ENCODE measurements around the gene IDUA. TPM values are rescaled to one million over a fixed set of nuclear protein-coding genes. Genes with fewer than 3 reads are reported as not detected.
"Not testable (repeated sequence)": the region's sequence is repeated elsewhere in the genome, so short reads cannot be mapped to it uniquely, and the experiment has no call there.

Gene IDUA
- total RNA-seq, 1 donor from 2014 or later = 6.1 TPM

DNA sequence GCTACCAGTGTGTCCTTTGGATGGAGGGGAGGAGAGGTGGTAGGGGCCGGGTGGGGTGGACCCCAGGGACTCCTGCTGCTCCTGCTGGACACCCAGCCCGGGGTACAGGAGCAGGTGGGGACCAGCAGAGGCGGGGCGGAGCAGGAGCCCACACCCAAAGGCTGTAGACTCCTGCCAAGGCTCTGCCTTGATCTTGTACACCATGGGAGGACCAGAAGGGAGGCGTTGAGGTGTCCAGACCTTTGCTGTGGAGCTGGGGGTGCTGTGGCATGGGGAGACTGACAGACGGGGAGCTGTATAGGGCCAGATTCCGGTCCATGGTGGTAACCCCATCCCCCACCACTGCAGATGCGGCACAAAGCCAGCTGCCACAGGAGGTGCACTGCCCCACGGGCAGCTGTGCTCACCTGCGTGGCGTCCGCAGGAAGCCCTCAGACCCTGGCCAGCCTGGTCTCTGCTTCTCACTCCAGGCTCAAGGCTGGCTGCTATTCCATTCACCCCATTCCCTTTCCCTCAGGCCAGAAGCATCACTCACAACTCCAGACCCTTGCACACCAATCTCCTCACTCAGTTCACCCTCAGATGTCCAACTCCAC lies 11.3 kb downstream of the IDUA start:
- no peak for DNase-seq (ENCODE audit: low spot score in 2 of 2)
- FAIRE-seq = no peak

GRCh38 chr4:999240-999863 lies 12.5 kb downstream of the IDUA start:
- not testable (repeated sequence) for DNase-seq (ENCODE audit: low spot score in 2 of 2); FAIRE-seq

- no peak for DNase-seq (ENCODE audit: low spot score in 2 of 2)
- no peak for FAIRE-seq
Observed at GRCh38 chr4:999882-1000425, 13.1 kb downstream of the IDUA start.

DNA sequence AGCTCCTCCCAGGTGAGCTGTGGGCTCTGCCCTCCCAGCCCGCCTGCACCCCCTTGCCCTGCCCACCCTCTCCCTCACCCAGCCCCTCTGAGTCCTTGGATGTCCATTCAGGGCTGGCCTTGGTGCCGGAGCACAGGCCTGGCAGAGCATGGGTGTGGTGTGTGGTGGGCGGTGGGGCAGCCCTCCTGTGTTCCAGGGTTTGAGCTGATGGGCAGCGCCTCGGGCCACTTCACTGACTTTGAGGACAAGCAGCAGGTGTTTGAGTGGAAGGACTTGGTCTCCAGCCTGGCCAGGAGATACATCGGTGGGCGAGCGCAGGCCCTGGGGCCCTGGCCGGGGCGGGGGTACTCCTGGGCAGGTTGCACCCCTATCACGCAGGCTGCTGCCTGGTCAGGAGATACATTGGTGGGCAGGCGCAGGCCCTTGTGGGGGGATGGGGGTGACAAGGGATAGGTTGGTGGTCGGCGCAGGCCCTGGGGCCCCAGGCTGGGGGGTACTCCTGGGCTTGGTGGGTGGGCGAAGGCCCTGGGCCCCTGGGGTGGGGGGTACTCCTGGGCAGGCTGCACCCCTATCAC lies 13.9 kb downstream of the IDUA start:
- no peak for FAIRE-seq
- DNase-seq (ENCODE audit: low spot score in 2 of 2) = no peak

DNA sequence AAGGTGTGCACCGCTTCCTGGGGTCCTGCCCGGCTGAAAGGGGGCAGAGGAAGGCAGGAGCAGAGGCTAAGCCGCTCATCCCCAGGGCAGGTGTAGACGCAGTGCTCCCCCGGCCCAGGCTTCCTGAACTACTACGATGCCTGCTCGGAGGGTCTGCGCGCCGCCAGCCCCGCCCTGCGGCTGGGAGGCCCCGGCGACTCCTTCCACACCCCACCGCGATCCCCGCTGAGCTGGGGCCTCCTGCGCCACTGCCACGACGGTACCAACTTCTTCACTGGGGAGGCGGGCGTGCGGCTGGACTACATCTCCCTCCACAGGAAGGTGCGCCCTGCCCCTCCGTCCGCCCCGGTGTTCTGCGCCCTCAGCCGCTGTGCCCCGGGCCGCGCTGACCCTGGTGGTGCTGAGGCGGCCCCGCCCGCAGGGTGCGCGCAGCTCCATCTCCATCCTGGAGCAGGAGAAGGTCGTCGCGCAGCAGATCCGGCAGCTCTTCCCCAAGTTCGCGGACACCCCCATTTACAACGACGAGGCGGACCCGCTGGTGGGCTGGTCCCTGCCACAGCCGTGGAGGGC lies 14.8 kb downstream of the IDUA start:
- FAIRE-seq (no peak), DNase-seq (ENCODE audit: low spot score in 2 of 2) (no peak)

- DNase-seq (ENCODE audit: low spot score in 2 of 2) = no peak
Observed at GRCh38 chr4:1002131-1002630, 15.3 kb downstream of the IDUA start.

DNA sequence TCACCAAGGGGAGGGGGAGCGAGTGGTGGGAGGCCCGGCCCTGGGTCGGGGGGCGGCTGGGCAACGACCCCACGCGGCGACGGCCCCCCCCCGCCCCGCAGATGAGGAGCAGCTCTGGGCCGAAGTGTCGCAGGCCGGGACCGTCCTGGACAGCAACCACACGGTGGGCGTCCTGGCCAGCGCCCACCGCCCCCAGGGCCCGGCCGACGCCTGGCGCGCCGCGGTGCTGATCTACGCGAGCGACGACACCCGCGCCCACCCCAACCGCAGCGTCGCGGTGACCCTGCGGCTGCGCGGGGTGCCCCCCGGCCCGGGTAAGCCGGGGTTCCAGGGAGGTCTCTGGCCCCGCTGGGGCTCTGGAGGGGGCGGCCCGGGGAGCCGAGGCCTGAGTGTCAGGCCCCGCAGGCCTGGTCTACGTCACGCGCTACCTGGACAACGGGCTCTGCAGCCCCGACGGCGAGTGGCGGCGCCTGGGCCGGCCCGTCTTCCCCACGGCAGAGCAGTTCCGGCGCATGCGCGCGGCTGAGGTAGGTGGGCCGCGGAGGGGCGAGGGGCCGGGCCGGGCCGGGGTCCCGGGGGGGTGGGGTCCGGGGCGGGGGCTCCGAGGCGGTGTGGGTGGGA lies 15.9 kb downstream of the IDUA start:
- DNase-seq (ENCODE audit: low spot score in 2 of 2) (no peak), FAIRE-seq (no peak)

More at GRCh38 chr4:1002131-1002630, 15.3 kb downstream of the IDUA start:
- FAIRE-seq = no peak

GRCh38 chr4:1003271-1004070 lies 16.6 kb downstream of the IDUA start:
- DNase-seq (ENCODE audit: low spot score in 2 of 2) (no peak), FAIRE-seq (no peak)

DNA sequence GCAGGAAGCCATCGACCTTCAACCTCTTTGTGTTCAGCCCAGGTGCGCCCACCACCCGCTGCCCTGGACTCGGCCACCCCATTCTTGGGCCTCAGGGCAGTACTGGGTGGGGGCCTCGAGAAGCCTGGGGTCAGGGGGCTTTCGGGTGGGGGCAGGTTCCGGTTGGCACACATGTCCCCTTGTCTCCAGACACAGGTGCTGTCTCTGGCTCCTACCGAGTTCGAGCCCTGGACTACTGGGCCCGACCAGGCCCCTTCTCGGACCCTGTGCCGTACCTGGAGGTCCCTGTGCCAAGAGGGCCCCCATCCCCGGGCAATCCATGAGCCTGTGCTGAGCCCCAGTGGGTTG lies 17.2 kb downstream of the IDUA start:
- no peak for FAIRE-seq

DNA sequence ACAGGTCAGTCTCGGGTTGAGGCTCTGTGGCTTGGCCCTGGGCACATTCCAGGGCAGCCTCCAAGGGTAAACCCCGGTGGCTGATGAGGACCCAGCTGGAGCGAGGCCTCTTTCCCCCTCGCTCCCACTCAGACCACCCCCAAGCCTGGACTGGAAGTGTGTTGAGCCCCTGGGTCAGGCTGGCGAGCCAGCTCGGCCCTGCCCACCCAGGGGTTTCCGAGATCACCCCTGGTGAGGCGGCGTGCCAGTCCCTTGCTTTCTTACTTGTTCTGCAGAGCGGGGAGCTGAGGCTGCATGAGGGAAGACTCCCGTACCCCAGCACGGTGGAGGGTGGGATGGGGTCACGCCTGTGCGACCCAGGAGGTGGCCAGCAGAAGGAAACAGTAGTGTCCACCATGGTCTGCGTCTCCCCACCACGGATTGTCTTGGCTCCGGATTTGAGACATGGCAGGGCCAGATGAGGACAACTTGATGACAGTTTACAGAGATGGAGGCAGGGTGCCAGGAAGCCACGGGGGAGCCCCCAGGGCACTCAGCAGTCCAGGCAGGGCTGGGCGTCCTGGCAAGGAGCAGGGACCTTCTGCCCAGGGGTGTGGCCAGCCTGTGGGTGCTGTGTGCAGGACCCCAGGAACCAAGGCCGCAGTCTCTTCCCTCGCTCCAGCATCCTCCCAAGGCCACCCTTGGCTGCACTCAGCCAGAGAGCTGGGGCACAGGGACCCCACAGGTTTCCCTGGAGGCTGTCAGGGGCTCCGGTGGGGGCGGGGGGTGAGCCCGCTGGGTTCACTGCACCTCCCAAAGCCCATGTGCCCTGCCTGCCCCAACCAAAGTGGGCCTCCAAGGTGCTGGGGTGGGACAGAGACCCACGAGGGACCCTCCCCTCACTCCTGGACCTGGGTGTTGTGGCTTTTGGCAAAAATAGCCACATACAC lies 18.0 kb downstream of the IDUA start:
- no peak for FAIRE-seq
- DNase-seq (ENCODE audit: low spot score in 2 of 2) = no peak

More for the DNA sequence above, 17.2 kb downstream of the IDUA start:
- no peak for DNase-seq (ENCODE audit: low spot score in 2 of 2)

- no peak for DNase-seq (ENCODE audit: low spot score in 2 of 2)
- FAIRE-seq = no peak
Observed at GRCh38 chr4:1006856-1007255, 20.0 kb downstream of the IDUA start.

DNA sequence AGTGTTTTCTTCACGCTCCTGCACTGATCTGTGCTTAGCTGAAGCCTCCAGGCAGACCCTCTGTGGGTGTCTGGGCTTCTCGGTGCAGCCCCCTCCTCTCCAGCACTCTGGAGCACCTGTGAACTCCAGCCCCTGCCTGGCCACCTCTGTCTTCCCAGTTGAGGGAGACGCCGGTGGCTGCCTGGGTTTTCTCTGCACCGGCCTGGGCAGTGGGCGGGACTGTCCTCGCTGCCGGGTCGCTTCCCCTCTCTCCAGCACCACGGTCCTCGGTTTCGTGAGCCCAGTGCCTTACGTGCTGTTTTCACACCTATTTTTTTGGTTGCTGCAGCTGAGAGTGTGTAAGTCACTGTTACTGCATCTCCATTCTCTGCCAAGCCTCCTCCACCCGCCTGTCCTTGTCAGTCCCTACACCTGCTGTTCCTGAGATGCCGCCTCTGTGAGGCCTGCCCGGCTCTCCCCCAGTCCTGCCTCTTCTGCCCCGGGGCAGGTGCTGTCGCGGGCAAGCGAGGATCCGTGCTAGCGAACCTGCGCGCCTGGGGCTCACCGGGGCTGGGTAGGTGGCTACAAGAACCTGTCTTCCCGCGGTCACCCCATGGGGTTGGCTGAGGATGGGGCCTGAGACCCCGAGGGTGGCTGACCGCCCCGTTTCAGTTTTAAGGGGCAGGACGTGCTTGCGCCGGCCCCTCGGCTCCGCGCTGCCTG lies 22.1 kb downstream of the IDUA start:
- DNase-seq (ENCODE audit: low spot score in 2 of 2) = no peak
- no peak for FAIRE-seq

- no peak for FAIRE-seq
- peak; percentile 91 to 96 for DNase-seq (ENCODE audit: low spot score in 2 of 2)
Observed at GRCh38 chr4:1009542-1010394, 22.9 kb downstream of the IDUA start.

DNA sequence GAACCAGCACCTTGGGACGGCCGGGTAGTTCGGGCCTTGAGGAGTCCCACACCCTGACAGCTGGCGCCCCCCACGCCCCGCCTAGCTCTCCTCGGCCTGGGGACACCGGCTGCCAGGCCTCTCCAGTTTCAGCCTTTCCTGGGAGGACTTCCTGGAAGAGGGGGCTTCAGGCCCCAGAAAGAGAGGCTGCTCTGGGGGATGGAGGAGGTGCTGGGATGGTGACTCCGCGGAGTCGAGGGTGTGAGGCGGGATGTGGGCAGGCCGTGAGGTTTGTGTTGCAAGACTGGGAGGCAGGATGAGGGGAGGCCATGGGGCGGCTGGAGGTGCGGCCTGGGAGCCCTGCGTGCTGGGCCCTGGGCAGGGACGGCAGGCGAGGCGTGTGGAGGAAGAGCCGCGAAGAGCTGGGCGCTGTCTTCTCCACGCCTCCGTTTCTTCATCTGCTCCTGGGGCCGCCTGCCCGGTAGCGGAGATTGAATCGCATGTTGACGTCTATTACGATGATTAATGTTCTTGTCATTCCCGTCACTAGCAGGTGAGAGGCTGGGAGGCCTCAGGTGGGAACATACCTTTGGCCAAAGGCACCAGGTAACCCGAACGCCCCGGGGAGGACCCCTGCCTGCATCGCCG lies 23.7 kb downstream of the IDUA start:
- FAIRE-seq = no peak

GRCh38 chr4:1011022-1011665 lies 24.3 kb downstream of the IDUA start, which contains the start of gene FGFRL1:
TSS of gene FGFRL1 (plus strand) at chr4:1011626. CDS start at chr4:1012486, 860 bp downstream.
- DNase-seq (ENCODE audit: low spot score in 2 of 2) = peak; percentile 90 to 94
- FAIRE-seq = no peak

More for the DNA sequence above, 23.7 kb downstream of the IDUA start:
- no peak for DNase-seq (ENCODE audit: low spot score in 2 of 2)

DNA sequence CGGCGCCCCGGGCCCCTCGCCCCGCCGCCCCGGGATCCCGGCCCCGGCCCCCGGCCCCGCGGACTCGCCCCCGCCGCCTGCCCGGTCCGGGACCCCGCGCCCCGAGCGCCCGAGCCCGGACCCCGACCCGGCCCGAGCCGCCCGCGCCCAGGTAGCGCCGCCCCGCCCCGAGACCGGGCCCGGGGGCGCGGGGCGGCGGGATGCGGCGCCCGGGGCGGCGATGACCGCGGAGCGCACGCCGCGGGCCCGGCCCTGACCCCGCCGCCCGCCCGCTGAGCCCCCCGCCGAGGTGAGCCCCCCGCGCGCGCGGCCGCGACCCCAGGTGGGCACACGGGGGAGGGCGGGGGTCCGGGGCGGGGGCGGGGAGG lies 24.8 kb downstream of the IDUA start:
- FAIRE-seq = no peak

More for the DNA sequence above, 24.8 kb downstream of the IDUA start:
- no peak for DNase-seq (ENCODE audit: low spot score in 2 of 2)

All from frontal cortex (tissue), 4 donors.